Epithelial cell of proximal tubule (primary cell): Measurements from ENCODE around the gene XPO4. TPM values are rescaled to one million over a fixed set of nuclear protein-coding genes. Genes with fewer than 3 reads are reported as not detected.
A peak's percentile ranks its signal among the peaks of the same experiment; 100 is the strongest.

Source experiments
- DNase-seq: peaks from one replicate; pipeline ENCODE4 v3.0.0-alpha.2; 2011; ENCODE audit warnings: low read depth
- H3K4me3 ChIP-seq: 2 replicates; pipeline ENCODE4 v1.5.1; 2011; ENCODE audit warnings: low read depth, mild to moderate bottlenecking, low read length
- total RNA-seq: library from RNA; depleted of rRNA; stranded (reverse); fragments of >200 nt; gene quantifications from 2 replicates; pipeline ENCODE4 v1.2.3, GENCODE V29; 2015
- TF ChIP-seq, protein P1 (sequence below): conservative IDR thresholded peaks from 2 replicates; pipeline ENCODE4 v1.5.1; 2012; ENCODE audit warnings: low read depth, mild to moderate bottlenecking, low read length

The XPO4 gene
- total RNA-seq, 1 donor from 2014 or later = 11.8 TPM

DNA sequence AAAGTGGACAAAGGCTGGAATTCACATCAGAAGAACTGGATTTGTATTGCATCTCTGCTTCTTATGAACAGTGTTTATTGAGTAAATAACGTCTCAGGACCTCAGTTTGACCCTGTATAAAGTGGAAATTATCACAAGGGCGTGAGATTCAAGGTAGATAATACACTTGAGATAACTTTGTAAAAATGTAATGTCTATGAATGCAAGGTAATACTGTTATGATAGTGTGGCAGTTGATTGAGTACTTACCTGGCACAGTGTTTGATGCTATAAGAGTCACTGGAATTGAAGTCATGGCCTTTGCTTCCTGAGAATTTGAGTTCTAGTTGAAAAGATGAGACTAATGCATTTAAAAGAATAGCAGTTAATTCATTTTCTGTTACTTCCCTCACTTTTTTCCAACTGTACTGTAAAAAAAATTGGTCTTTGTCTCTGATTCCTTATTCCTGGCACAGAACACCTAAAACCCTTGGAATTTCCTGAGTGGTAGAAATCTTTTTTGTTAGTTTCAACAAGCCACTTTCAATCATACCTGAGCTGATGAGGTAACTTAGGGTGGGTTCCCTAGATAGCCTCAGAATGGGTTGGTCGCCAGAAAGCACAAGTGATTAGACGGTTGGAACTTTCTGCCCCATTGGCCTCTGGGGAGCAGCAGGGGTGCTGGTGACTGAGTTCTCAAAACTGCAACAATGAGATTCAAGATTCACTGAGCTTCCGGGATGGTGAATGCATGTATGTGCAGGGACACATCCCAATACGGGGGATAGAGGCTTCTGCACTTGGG lies 6.4 kb upstream of the XPO4 start:
- H3K4me3 ChIP-seq = no peak overlapping the region
- DNase-seq = no peak
- TF ChIP-seq, protein P1, sequence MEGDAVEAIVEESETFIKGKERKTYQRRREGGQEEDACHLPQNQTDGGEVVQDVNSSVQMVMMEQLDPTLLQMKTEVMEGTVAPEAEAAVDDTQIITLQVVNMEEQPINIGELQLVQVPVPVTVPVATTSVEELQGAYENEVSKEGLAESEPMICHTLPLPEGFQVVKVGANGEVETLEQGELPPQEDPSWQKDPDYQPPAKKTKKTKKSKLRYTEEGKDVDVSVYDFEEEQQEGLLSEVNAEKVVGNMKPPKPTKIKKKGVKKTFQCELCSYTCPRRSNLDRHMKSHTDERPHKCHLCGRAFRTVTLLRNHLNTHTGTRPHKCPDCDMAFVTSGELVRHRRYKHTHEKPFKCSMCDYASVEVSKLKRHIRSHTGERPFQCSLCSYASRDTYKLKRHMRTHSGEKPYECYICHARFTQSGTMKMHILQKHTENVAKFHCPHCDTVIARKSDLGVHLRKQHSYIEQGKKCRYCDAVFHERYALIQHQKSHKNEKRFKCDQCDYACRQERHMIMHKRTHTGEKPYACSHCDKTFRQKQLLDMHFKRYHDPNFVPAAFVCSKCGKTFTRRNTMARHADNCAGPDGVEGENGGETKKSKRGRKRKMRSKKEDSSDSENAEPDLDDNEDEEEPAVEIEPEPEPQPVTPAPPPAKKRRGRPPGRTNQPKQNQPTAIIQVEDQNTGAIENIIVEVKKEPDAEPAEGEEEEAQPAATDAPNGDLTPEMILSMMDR = no peak

DNA sequence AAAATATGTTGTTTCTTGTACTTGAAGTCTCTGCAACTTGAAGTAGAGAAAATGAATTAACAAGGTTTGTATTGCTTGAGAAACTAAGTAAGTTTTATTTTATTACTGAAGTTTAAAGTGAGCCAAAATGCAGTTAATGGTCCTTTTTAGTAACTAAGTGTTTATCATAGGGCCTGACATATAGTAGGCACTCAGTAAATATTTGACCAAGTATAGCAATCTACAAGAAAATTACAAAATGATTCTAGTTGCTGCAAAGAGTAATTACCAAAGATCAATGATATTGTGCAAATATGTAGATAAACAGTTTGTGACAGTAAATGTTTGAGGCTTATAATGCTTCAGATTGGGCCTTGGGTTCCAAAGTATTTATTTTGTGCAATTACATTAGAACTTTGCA lies 2.4 kb upstream of the XPO4 start:
- TF ChIP-seq, protein P1 = no peak
- DNase-seq = no peak
- no peak overlapping the region for H3K4me3 ChIP-seq

DNA sequence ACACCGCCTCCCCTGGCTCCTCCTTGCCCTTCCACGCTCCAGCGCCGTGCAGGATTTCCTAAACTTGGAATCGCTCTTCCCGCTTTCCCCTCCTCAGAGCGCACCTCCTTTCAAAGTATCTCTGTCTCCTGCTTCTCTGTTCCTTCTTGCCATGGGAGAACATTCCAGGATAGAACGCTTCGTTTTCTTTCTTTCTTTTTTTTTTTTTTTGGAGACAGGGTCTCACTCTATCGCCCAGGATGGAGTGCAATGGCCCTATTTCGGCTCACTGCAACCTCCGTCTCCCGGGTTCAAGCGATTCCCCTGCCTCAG lies 574 bp upstream of the XPO4 start:
- no peak for DNase-seq
- TF ChIP-seq, protein P1 = no peak
- peak overlapping the region; percentile 99 for H3K4me3 ChIP-seq

DNA sequence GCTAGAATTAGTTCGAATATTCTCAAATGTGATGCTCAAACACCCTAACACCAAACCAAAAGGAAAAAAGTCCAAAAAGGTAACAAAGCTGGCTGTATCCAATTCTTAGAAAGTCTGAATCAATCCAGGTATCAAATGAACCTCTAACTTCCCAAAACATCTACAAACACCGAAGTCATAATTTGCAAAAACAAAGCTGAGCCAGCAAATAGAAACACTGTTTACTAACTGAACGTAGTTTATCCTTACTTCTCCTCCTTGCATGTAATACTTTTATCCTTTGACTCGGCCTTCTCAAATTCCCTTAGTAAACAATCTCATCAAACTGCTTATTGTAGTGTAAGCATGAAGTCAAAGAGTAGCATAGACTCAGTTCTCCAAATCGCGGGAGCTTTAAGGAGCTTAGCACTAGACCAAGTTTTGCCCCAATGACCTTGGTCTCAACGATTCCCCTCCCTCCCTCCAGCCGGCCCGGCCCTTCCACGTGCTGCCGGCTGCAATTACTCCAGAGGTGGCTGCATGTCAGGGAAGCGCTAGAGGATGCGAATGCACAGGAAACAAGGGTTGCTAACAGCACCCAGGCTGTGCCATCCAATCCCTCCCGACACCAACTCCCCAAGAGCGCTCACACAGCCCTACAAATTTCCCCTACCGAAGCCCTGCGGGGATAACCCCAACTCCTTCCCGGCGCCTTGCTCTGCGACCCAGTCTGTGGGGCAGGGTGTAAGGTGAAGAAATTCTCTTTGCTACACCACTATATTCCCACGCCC lies 693 bp downstream of the XPO4 start:
- TF ChIP-seq, protein P1 = no peak
- H3K4me3 ChIP-seq = peak overlapping the region; percentile 99
- DNase-seq = no peak

DNA sequence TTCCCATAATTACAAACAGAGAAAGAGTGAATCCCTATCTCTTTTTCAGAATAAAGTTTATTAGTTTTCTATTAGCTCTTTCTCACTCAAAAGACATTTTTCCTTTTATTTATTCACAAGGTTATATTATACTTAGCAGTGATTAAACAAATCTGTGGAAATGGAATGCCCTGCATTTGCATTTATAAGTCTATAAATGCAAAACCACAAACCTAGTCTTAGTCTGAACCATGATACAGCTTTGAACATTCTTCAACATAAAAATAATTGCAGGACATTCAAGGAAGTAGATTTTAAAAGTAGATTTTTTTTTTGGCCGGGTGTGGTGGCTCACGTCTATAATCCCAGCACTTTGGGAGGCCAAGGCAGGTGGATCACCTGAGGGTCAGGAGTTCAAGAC lies 8.3 kb downstream of the XPO4 start:
- TF ChIP-seq, protein P1 = no peak
- H3K4me3 ChIP-seq = no peak overlapping the region
- no peak for DNase-seq

DNA sequence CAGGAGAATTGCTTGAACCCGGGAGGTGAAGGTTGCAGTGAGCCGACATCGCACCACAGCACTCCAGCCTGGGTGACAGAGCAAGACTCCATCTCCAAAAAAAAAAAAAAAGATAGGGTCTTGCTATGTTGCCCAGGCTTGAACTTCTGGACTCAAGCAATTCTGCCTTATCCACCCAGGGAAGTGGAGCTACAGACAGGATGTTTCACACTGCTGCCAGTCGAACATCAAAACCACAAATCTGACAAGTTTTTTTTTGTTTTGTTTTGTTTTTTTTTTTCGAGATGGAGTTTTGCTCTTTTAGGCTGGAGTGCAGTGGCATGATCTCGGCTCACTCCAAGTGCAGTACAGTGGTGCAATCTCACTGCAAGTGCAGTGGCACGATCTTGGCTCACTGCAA lies 10.8 kb downstream of the XPO4 start:
- TF ChIP-seq, protein P1 = no peak
- DNase-seq = no peak
- H3K4me3 ChIP-seq = no peak overlapping the region
